GM23248 (cell line): Measurements from ENCODE around the gene MR1. TPM values are rescaled to one million over a fixed set of nuclear protein-coding genes. Genes with fewer than 3 reads are reported as not detected.

Source experiments
- DNase-seq: peaks from one replicate; pipeline ENCODE4 v3.0.0-alpha.2; 2015
- H2AFZ ChIP-seq: fragments of 200-600 bp; sonication (generic); 2 replicates; pipeline ENCODE4 v1.6.1; 2016; ENCODE audit warnings: antibody characterized with exemption
- H3F3A ChIP-seq: fragments of 200-600 bp; sonication (generic); 2 replicates; pipeline ENCODE4 v1.6.1; 2016; ENCODE audit warnings: mild to moderate bottlenecking, antibody characterized with exemption, mixed run types; ENCODE audit not compliant: insufficient read depth
- H3K27ac ChIP-seq: fragments of 200-600 bp; sonication (generic); 2 replicates; pipeline ENCODE4 v1.5.1; 2016; ENCODE audit warnings: mild to moderate bottlenecking
- H3K27me3 ChIP-seq: fragments of 200-600 bp; sonication (generic); replicated peaks from 2 replicates; pipeline ENCODE4 v1.6.1; 2016; ENCODE audit warnings: mild to moderate bottlenecking; ENCODE audit not compliant: insufficient read depth
- H3K36me3 ChIP-seq: fragments of 200-600 bp; sonication (generic); 2 replicates; pipeline ENCODE4 v1.6.1; 2016; ENCODE audit warnings: low read depth, mild to moderate bottlenecking
- H3K4me1 ChIP-seq: fragments of 200-600 bp; sonication (generic); 2 replicates; pipeline ENCODE4 v1.6.1; 2016; ENCODE audit warnings: mild to moderate bottlenecking; ENCODE audit not compliant: insufficient read depth
- H3K4me2 ChIP-seq: fragments of 200-600 bp; sonication (generic); one replicate; pipeline ENCODE4 v1.6.1; 2016; ENCODE audit warnings: mild to moderate bottlenecking; ENCODE audit not compliant: unreplicated experiment
- H3K4me3 ChIP-seq: fragments of 200-600 bp; sonication (generic); 2 replicates; pipeline ENCODE4 v1.5.1; 2016; ENCODE audit warnings: mild to moderate bottlenecking
- H3K79me2 ChIP-seq: fragments of 200-600 bp; sonication (generic); 2 replicates; pipeline ENCODE4 v1.6.1; 2016; ENCODE audit warnings: mild to moderate bottlenecking; ENCODE audit not compliant: insufficient read depth
- H3K9ac ChIP-seq: fragments of 200-600 bp; sonication (generic); 2 replicates; pipeline ENCODE4 v1.6.1; 2016; ENCODE audit warnings: mild to moderate bottlenecking
- H3K9me2 ChIP-seq: fragments of 200-600 bp; sonication (generic); 2 replicates; pipeline ENCODE4 v1.6.1; 2016; ENCODE audit warnings: mixed run types, mild to moderate bottlenecking, moderate library complexity; ENCODE audit not compliant: insufficient read depth
- H3K9me3 ChIP-seq: fragments of 200-600 bp; sonication (generic); one replicate; pipeline ENCODE4 v1.6.1; 2017; ENCODE audit warnings: low read depth
- H4K20me1 ChIP-seq: fragments of 200-600 bp; sonication (generic); 2 replicates; pipeline ENCODE4 v1.6.0; 2016; ENCODE audit not compliant: insufficient read depth
- EZH2 ChIP-seq: fragments of 200-600 bp; sonication (generic); IDR thresholded peaks from 2 replicates; pipeline ENCODE4 v1.6.1; 2018; ENCODE audit warnings: antibody characterized with exemption, mild to moderate bottlenecking; ENCODE audit not compliant: insufficient read depth, poor library complexity, severe bottlenecking
- EZH2phosphoT487 ChIP-seq: fragments of 200-600 bp; sonication (generic); IDR thresholded peaks from 2 replicates; pipeline ENCODE4 v1.6.1; 2018; ENCODE audit warnings: antibody characterized with exemption, moderate library complexity, mild to moderate bottlenecking, low read depth; ENCODE audit not compliant: insufficient read depth
- WGBS, 2 experiments: methylation state at CpG; one replicate each; pipeline ENCODE4 v1.1.6; 2015 to 2017; ENCODE audit warnings: low lambda C conversion rate in 2 of 2, low coverage in 1 of 2; ENCODE audit errors: missing lambda C conversion rate in 2 of 2; 5-methylcytosine and 5-hydroxymethylcytosine counted together
- in situ Hi-C: fragments of 300-500 bp; cut with MboI; formaldehyde crosslinking; loops from 2 replicates; pipeline ENCODE4 v1.15.0; 2020
- polyA plus RNA-seq: library from polyadenylated mRNA; unstranded; fragments of >200 nt; fragmentation: Nextera tagmentation; extraction: Ambion mirVana; gene quantifications from 2 replicates; pipeline ENCODE4 v1.2.1, GENCODE V29; 2016
- total RNA-seq: library from RNA; depleted of rRNA; stranded (reverse); fragments of >200 nt; shearing (Covaris generic); gene quantifications from 2 replicates; pipeline ENCODE4 v1.2.3, GENCODE V29; 2014

Gene MR1
- total and polyA plus RNA-seq, 2 experiments from 2014 or later: 25.2 to 26.2 TPM

DNA sequence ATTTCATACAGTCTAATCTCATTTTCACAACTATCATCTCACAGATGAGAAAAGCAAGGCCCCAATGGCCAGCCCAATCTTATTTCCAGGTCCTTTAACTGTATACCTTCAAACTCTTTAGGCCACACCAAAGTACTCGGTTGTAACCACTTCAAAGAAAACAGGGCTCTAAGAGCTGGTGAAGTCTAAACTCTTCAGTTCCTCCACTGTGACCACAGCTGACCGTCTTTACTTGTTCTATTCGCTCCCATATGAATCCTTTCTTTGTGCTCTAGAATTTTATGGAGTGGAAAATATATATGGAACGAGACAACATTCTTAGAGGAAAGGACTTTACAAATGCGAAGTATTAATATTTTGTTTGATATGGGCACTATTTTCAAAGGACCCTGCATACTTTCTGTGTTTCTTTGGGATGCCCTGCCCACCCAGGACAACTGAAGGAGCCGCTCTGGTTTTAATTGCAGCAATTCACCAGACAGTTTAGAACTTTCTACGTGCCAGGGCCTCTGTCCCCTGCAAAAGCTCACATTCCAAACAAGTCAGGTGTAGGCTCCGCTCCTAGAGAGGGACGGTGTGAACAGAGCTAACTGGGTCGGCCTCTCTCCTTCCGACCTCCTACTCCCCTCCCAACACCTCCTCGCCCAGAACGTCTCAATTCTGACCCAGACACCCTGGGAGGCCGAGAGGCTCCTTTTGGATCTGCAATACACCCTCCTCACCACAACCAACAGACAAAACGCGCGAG is 70.4 kb downstream of the MR1 start:
- peak overlapping the region; percentile 83 for H2AFZ ChIP-seq
- 32 to 35% methylated on average over 17 of the region's 17 CpGs for WGBS, 2 experiments
- H3K4me3 ChIP-seq: peak overlapping the region; percentile 97
- no peaks in the 10 kb centered on the region for H4K20me1 ChIP-seq
- H3K9ac ChIP-seq: peak overlapping the region; percentile 96
- TF ChIP-seq EZH2phosphoT487: no peak
- no peak for TF ChIP-seq EZH2
- no peaks in the 10 kb centered on the region for H3K9me2 ChIP-seq
- H3K27me3 ChIP-seq: no peaks in the 10 kb centered on the region
- H3K9me3 ChIP-seq: no peaks in the 10 kb centered on the region
- H3K79me2 ChIP-seq: peaks cover 19% of the 10 kb centered on the region; the same call in 1 of the 2 replicates
- peaks cover 48% of the 10 kb centered on the region for H3K4me1 ChIP-seq
- H3K27ac ChIP-seq: peak overlapping the region; percentile 44
- in situ Hi-C loops: no loop called here
- no peak for DNase-seq
- no peaks in the 10 kb centered on the region for H3K36me3 ChIP-seq
- peaks cover 48% of the 10 kb centered on the region for H3F3A ChIP-seq
- H3K4me2 ChIP-seq: peak overlapping the region; percentile 93

DNA sequence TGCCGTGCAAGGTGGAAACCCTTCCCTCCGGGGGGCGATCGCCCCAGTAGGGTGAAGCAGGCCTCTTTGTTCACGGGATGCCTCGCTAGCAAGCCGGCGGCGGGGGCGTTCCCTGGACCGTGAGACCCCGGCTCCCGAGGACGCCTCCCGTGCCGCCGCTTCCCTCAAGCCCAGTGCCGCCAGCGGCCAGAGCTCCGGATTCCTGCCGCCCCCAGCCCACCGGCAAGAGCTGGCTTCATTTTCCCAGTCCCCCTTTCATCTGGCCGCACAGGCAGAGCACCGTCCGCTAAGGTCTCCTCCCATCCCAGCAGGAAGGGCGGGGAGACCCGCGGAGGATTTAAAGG is 71.0 kb downstream of the MR1 start:
- no peaks in the 10 kb centered on the region for H3K9me3 ChIP-seq
- TF ChIP-seq EZH2phosphoT487: no peak
- TF ChIP-seq EZH2: no peak
- H3K79me2 ChIP-seq: peaks cover 19% of the 10 kb centered on the region; the same call in 1 of the 2 replicates
- DNase-seq: peak; percentile 71
- peak overlapping the region; percentile 93 for H3K4me2 ChIP-seq
- H2AFZ ChIP-seq: peak overlapping the region; percentile 83
- H3F3A ChIP-seq: peaks cover 43% of the 10 kb centered on the region
- H3K27ac ChIP-seq: peak overlapping the region; percentile 44
- H3K4me3 ChIP-seq: peak overlapping the region; percentile 97
- H3K9ac ChIP-seq: peak overlapping the region; percentile 96
- in situ Hi-C loops: no loop called here
- H3K27me3 ChIP-seq: no peaks in the 10 kb centered on the region
- WGBS, 2 experiments: 3% methylated on average over 28 of the region's 28 CpGs
- peaks cover 43% of the 10 kb centered on the region for H3K4me1 ChIP-seq
- H4K20me1 ChIP-seq: no peaks in the 10 kb centered on the region
- H3K9me2 ChIP-seq: no peaks in the 10 kb centered on the region
- H3K36me3 ChIP-seq: no peaks in the 10 kb centered on the region

DNA sequence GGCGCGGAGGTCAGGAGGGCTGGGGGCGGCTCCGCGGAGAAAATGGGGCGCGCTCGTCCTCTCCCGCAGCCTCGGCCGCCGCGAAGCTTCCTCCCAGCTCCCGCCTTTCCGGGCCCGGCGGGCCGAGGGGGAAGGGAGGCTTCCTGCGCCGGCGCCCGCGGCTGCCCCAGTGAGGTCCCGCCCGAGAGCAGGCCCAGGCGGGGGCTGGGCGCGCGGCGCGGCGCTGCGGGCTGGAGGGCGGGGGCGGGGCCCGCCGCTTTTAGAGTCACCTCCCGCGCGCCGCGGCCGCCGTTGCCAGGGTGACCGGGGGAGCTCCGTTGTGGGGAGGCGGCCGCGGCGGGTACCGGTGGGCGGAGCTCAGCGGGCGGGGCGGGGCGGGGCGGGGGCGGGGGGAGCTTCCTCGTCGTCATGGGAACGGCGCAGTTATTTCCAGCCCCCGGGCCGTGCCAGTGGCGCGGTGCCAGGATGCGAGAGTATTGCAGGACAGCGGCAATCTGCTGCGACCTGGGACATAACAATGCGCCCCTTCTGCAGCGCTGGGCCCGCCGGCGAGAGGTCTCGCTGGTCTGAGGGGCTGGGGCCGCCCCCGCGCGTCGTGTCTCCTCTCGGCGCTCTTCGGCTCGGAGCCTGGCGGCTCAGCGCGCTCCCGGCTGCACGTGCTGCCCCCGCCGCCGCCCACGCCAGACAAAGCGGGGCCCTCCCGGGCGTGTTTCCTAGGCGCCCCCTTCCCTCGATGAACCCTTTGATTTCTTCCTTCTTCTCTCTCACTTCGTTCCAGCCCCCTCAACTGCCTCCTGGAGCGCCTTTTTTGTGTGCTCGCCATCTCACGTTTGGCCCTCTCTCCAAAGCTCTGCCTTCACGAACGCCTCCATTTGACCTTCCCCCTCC is 71.6 kb downstream of the MR1 start:
- H4K20me1 ChIP-seq: no peaks in the 10 kb centered on the region
- no peaks in the 10 kb centered on the region for H3K9me3 ChIP-seq
- peak overlapping the region; percentile 93 for H3K4me2 ChIP-seq
- H3K9ac ChIP-seq: peak overlapping the region; percentile 96
- peak overlapping the region; percentile 44 for H3K27ac ChIP-seq
- DNase-seq: peak; percentile 93
- no peak for TF ChIP-seq EZH2
- no peak for TF ChIP-seq EZH2phosphoT487
- H3K36me3 ChIP-seq: no peaks in the 10 kb centered on the region
- peak overlapping the region; percentile 97 for H3K4me3 ChIP-seq
- 3 to 5% methylated on average over 46 to 67 of the region's 104 CpGs for WGBS, 2 experiments
- H3K9me2 ChIP-seq: no peaks in the 10 kb centered on the region
- no peaks in the 10 kb centered on the region for H3K27me3 ChIP-seq
- peak overlapping the region; percentile 83 for H2AFZ ChIP-seq
- in situ Hi-C loops: no loop called here
- peaks cover 37% of the 10 kb centered on the region for H3K4me1 ChIP-seq
- H3F3A ChIP-seq: peaks cover 37% of the 10 kb centered on the region
- peaks cover 19% of the 10 kb centered on the region; the same call in 1 of the 2 replicates for H3K79me2 ChIP-seq

DNA sequence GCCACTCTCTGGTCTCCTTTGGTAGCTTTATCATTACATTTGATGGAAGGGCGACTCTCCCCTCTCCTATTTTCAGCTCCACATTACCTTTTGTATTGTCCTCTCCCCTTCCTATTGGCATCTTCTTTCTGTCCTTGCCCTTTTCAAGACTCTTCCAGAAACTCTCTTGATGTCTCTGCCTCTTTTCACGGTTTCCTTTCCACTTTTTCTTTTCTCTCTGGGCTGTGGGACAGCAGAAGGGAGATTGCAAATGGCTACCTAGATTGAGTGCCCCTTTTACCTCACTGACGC is 72.2 kb downstream of the MR1 start:
- in situ Hi-C loops: no loop called here
- TF ChIP-seq EZH2phosphoT487 (no peak), EZH2 (no peak)
- peaks cover 31% of the 10 kb centered on the region for H3F3A ChIP-seq
- H2AFZ ChIP-seq: peak overlapping the region; percentile 83
- peaks cover 31% of the 10 kb centered on the region for H3K4me1 ChIP-seq
- 52 to 55% methylated on average over 3 of the region's 3 CpGs for WGBS, 2 experiments
- peaks cover 19% of the 10 kb centered on the region; the same call in 1 of the 2 replicates for H3K79me2 ChIP-seq
- H3K27me3 ChIP-seq: no peaks in the 10 kb centered on the region
- H3K27ac ChIP-seq: peak overlapping the region; percentile 11
- no peaks in the 10 kb centered on the region for H3K9me2 ChIP-seq
- H4K20me1 ChIP-seq: no peaks in the 10 kb centered on the region
- H3K4me3 ChIP-seq: no peak overlapping the region
- H3K4me2 ChIP-seq: no peak overlapping the region
- H3K9ac ChIP-seq: peak overlapping the region; percentile 58
- no peak for DNase-seq
- H3K36me3 ChIP-seq: no peaks in the 10 kb centered on the region
- no peaks in the 10 kb centered on the region for H3K9me3 ChIP-seq
